Keratinocyte (primary cell): ENCODE results near the gene RWDD1. TPM values are rescaled to one million over a fixed set of nuclear protein-coding genes. Genes with fewer than 3 reads are reported as not detected.

Experiments used
- DNase-seq: peaks from one replicate; pipeline ENCODE4 v3.0.0-alpha.2; 2011; ENCODE audit warnings: low read depth, missing footprints, low spot score
- FAIRE-seq: peaks from 2 replicates; lab custom pipeline; 2011; peaks lifted over from hg19 to GRCh38; lab: Jason Lieb, UNC
- H2AFZ ChIP-seq: 2 replicates; pipeline ENCODE4 v1.6.0; 2012; ENCODE audit warnings: low read length, control low read depth, inconsistent platforms; ENCODE audit not compliant: control insufficient read depth
- H3K27ac ChIP-seq: 2 replicates; pipeline ENCODE4 v1.5.1; 2011; ENCODE audit warnings: low read length; ENCODE audit not compliant: control insufficient read depth, insufficient read depth
- H3K27me3 ChIP-seq: 3 replicates; pipeline ENCODE4 v1.6.0; 2011; ENCODE audit warnings: low read length; ENCODE audit not compliant: control insufficient read depth, insufficient read depth; ENCODE audit errors: extremely low read depth
- H3K36me3 ChIP-seq, 2 experiments: 2 replicates in 1 of 2; 3 replicates in 1 of 2; pipeline ENCODE4 v1.5.1; 2011; ENCODE audit warnings: low read length in 2 of 2, mild to moderate bottlenecking in 1 of 2; ENCODE audit not compliant: control insufficient read depth in 2 of 2, insufficient read depth in 2 of 2; ENCODE audit errors: extremely low read depth in 1 of 2
- H3K4me1 ChIP-seq: 3 replicates; pipeline ENCODE4 v1.5.1; 2011; ENCODE audit warnings: low read length; ENCODE audit not compliant: control insufficient read depth, insufficient read depth; ENCODE audit errors: extremely low read depth
- H3K4me2 ChIP-seq: 3 replicates; pipeline ENCODE4 v1.6.0; 2011; ENCODE audit warnings: low read depth, low read length; ENCODE audit not compliant: control insufficient read depth, insufficient read depth; ENCODE audit errors: extremely low read depth
- H3K4me3 ChIP-seq, 3 experiments: fragments of 200-600 bp in 1 of 3; sonication (generic) in 1 of 3; 2 replicates in 2 of 3; 3 replicates in 1 of 3; pipeline ENCODE4 v1.5.1; 2011 to 2016; ENCODE audit warnings: low read length in 3 of 3, mild to moderate bottlenecking in 3 of 3, control low read depth in 2 of 3, inconsistent platforms in 1 of 3, low read depth in 1 of 3, mixed read lengths in 1 of 3, mixed run types in 1 of 3, moderate library complexity in 1 of 3; ENCODE audit not compliant: control insufficient read depth in 2 of 3, insufficient read depth in 2 of 3; ENCODE audit errors: extremely low read depth in 1 of 3
- H3K79me2 ChIP-seq: 2 replicates; pipeline ENCODE4 v1.6.0; 2012; ENCODE audit warnings: low read length; ENCODE audit not compliant: control insufficient read depth, insufficient read depth
- H3K9ac ChIP-seq: 3 replicates; pipeline ENCODE4 v1.6.0; 2011; ENCODE audit warnings: low read length; ENCODE audit not compliant: control insufficient read depth, insufficient read depth; ENCODE audit errors: extremely low read depth
- H3K9me1 ChIP-seq: 3 replicates; pipeline ENCODE4 v1.6.0; 2011; ENCODE audit warnings: low read length; ENCODE audit not compliant: control insufficient read depth, insufficient read depth; ENCODE audit errors: extremely low read depth
- H3K9me3 ChIP-seq: 2 replicates; pipeline ENCODE4 v1.5.1; 2012; ENCODE audit warnings: low read depth, low read length; ENCODE audit not compliant: control insufficient read depth
- H4K20me1 ChIP-seq: 3 replicates; pipeline ENCODE4 v1.6.0; 2011; ENCODE audit warnings: low read length; ENCODE audit not compliant: control insufficient read depth, insufficient read depth; ENCODE audit errors: extremely low read depth
- EZH2 ChIP-seq: IDR thresholded peaks from one replicate; pipeline ENCODE4 v1.6.1; 2012; ENCODE audit warnings: inconsistent platforms, mild to moderate bottlenecking, low read length, moderate library complexity
- dilution Hi-C: fragments of 300-500 bp; cut with MboI; formaldehyde crosslinking; loops from one replicate; pipeline ENCODE4 v1.7.0; 2020; ENCODE audit warnings: low sequenced_read_pairs; ENCODE audit not compliant: extremely low pct_ligation_motif_present
- polyA plus RNA-seq, 5 experiments: library from polyadenylated mRNA; depleted of rRNA in 3 of 5; stranded (reverse) in 3 of 5; stranded (forward) in 1 of 5; unstranded in 1 of 5; fragments of >200 nt; gene quantifications; 1 replicate in 1 of 5; 2 replicates in 3 of 5; 3 replicates in 1 of 5; pipeline versions ENCODE4 v1.2.1 to v1.2.3, GENCODE V29; 2011 to 2012; ENCODE audit warnings: missing spikeins in 2 of 5, low read depth in 1 of 5, low replicate concordance in 1 of 5
- TF ChIP-seq, protein P1 (sequence below), 3 experiments: IDR thresholded peaks in 1 of 3; conservative IDR thresholded peaks in 1 of 3; optimal IDR thresholded peaks in 1 of 3; 2 replicates in 2 of 3; 3 replicates in 1 of 3; pipeline versions ENCODE3 to v1.5.1; 2011; ENCODE audit warnings: low read length in 3 of 3, mild to moderate bottlenecking in 3 of 3, moderate library complexity in 2 of 3, control low read depth in 1 of 3, inconsistent platforms in 1 of 3; ENCODE audit not compliant: insufficient read depth in 2 of 3; ENCODE audit errors: extremely low read depth in 1 of 3

RWDD1 gene
- polyA plus RNA-seq, 1 donor (not counting 4 experiments of a cell fraction or from before 2014, with no cell fraction given) = 61.7 TPM

DNA sequence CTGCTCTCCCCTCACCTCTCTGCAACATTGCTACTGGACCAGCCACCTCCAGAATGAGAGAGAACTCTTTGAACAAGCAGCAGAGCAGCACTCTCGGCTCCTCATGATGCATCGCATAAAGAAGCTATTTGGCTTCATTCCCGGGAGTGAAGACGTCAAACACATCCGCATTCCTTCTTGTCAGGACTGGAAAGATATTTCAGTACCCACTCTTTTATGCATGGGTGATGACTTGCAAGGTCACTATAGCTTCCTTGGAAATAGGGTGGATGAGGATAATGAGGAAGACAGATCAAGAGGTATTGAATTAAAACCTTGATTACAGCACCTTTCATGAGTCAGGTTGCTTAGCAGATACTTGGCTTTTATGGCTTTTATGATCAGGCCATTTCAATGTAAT, 13.4 kb upstream of the RWDD1 start:
- peak; percentile 85 for DNase-seq
- Histone ChIP-seq H3K4me3 (no peak overlapping the region), H3K27me3 (no peaks in the 10 kb centered on the region), H3K9ac (no peak overlapping the region), H3K27ac (peak overlapping the region; percentile 27), H3K4me1 (peaks cover 44% of the 10 kb centered on the region), H3K9me3 (no peaks in the 10 kb centered on the region), H3K36me3 (no peaks in the 10 kb centered on the region), H3K4me2 (peak overlapping the region; percentile 11), H4K20me1 (no peaks in the 10 kb centered on the region), H3K79me2 (no peaks in the 10 kb centered on the region), H2AFZ (no peak overlapping the region), H3K9me1 (no peaks in the 10 kb centered on the region)
- no peak for TF ChIP-seq EZH2
- dilution Hi-C loops = no loop called here
- peak; percentile 100 for FAIRE-seq

DNA sequence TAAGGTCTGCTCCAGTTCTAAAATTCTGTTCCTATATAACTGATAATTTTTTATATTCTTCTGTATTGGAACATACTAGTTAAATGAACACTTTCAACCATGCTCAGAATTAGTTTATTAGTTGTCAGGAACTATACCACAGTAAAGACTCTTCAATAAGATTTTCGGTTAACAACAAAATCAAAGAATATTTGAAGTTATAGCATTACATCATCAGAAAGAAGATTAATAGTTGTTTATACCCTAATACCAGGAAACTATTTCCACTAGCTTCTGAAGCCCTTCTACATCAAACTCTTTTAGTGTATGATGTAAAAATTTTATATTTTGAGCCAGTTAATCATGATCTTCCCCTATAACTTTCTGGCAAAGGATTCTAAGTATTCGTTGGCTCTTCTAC, 11.2 kb upstream of the RWDD1 start:
- H3K36me3 ChIP-seq = no peaks in the 10 kb centered on the region
- H3K27ac ChIP-seq = no peak overlapping the region
- H2AFZ ChIP-seq = no peak overlapping the region
- FAIRE-seq (no peak), DNase-seq (no peak)
- TF ChIP-seq EZH2 = no peak
- TF ChIP-seq, protein P1, sequence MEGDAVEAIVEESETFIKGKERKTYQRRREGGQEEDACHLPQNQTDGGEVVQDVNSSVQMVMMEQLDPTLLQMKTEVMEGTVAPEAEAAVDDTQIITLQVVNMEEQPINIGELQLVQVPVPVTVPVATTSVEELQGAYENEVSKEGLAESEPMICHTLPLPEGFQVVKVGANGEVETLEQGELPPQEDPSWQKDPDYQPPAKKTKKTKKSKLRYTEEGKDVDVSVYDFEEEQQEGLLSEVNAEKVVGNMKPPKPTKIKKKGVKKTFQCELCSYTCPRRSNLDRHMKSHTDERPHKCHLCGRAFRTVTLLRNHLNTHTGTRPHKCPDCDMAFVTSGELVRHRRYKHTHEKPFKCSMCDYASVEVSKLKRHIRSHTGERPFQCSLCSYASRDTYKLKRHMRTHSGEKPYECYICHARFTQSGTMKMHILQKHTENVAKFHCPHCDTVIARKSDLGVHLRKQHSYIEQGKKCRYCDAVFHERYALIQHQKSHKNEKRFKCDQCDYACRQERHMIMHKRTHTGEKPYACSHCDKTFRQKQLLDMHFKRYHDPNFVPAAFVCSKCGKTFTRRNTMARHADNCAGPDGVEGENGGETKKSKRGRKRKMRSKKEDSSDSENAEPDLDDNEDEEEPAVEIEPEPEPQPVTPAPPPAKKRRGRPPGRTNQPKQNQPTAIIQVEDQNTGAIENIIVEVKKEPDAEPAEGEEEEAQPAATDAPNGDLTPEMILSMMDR (optimal IDR thresholded peaks at IDR 0.05 in 1 of 3, IDR thresholded peaks at IDR 0.05 in 1 of 3, conservative IDR thresholded peaks at IDR 0.05 in 1 of 3; ENCODE audit: extremely low read depth in 1 of 3, insufficient read depth in 2 of 3, low read length in 3 of 3) = no peak
- H3K9me3 ChIP-seq = no peaks in the 10 kb centered on the region
- H3K27me3 ChIP-seq = no peaks in the 10 kb centered on the region
- H3K79me2 ChIP-seq = no peaks in the 10 kb centered on the region
- H3K4me3 ChIP-seq = no peak overlapping the region
- no peak overlapping the region for H3K4me2 ChIP-seq
- no peaks in the 10 kb centered on the region for H4K20me1 ChIP-seq
- dilution Hi-C loops = no loop called here
- H3K9ac ChIP-seq = no peak overlapping the region
- H3K9me1 ChIP-seq = no peaks in the 10 kb centered on the region
- H3K4me1 ChIP-seq = peaks cover 48% of the 10 kb centered on the region

DNA sequence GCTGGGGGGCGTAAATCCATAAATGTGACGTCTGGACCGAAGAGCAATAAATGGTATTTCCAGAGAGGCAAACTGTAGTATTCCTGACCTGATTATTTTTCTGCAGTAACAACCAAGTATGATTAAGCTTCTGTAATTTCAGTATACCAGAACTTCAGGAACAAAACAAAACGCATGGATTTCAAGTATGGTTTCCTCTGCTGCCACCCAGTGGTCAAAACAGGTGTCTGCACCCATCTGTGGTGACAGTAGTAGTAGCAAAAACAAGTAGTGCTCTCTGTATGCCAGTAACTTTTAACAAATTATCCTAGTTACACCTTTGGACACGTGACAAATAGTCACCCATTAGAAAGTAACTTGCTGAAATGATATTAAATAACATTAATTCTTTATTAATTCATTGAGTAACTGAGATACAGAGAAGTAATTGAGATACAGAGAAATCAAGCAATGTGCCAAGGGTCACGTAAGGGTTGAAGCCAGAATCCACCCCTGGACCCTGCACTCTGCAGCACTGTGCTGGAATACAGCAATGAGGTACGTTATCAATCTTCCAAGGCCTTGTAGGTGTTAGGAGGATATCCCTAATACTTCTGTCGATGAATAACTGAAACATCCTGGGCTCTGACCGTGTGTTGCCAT, 9.8 kb upstream of the RWDD1 start:
- DNase-seq (no peak), FAIRE-seq (peak; percentile 91)
- no peak for TF ChIP-seq EZH2
- TF ChIP-seq, protein P1 (optimal IDR thresholded peaks at IDR 0.05 in 1 of 3, IDR thresholded peaks at IDR 0.05 in 1 of 3, conservative IDR thresholded peaks at IDR 0.05 in 1 of 3; ENCODE audit: extremely low read depth in 1 of 3, insufficient read depth in 2 of 3, low read length in 3 of 3) = peak; percentile 69 to 90 (median 86)
- Histone ChIP-seq H3K9me1 (no peaks in the 10 kb centered on the region), H3K4me2 (no peak overlapping the region), H3K27ac (no peak overlapping the region), H2AFZ (no peak overlapping the region), H3K36me3 (no peaks in the 10 kb centered on the region), H3K9me3 (no peaks in the 10 kb centered on the region), H3K79me2 (no peaks in the 10 kb centered on the region), H3K4me1 (peaks cover 34% of the 10 kb centered on the region), H3K9ac (no peak overlapping the region), H3K27me3 (no peaks in the 10 kb centered on the region), H3K4me3 (no peak overlapping the region), H4K20me1 (no peaks in the 10 kb centered on the region)
- dilution Hi-C loops = no loop called here
